ENCODE measurements around the gene ANTXR2.
"Not testable (repeated sequence)": the region's sequence is repeated elsewhere in the genome, so short reads cannot be mapped to it uniquely, and the experiment has no call there.

The ANTXR2 gene

DNA sequence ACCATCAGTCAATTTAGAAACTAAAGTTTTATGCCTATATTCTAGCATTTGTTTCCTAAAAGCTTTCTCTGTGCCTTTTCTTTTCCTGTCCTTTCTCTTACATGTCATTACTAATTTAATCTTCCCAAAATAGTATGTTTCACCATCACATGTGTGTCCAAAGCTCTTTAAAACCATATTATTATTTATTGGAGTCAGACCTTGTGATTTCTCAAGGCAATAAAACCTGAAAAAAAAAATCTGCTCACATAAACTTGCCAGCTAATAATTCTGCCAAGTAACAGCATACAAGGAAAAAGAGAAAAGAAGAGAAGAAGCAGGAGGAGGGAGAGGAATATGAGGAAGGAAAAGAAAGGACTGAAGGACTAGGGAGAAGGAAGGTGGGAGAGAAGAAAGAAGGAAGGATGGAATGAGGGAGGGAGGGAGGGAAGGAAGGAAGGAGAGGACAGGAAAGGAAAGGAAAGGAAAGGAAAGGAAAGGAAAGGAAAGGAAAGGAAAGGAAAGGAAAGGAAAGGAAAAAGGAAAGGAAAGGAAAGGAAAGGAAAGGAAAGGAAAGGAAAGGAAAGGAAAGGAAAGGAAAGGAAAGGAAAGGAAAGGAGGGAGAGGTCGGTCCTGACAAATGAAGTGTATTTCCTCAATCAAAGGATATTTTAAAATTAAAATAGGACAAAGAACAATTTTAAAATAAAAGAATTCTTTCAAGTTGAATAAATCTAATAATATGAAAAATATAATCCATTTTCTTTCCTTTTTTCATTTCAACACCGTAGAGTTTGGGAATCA is 57.4 kb downstream of the ANTXR2 start:
- no peak for DNase-seq

- no peak for DNase-seq
These were observed 58.5 kb downstream of the ANTXR2 start for GRCh38 chr4:80014531-80014930.

- DNase-seq, result no peak
These were observed 60.7 kb downstream of the ANTXR2 start for GRCh38 chr4:80012291-80012690.

GRCh38 chr4:80011636-80012236 is 61.3 kb downstream of the ANTXR2 start:
- no peak for DNase-seq

DNA sequence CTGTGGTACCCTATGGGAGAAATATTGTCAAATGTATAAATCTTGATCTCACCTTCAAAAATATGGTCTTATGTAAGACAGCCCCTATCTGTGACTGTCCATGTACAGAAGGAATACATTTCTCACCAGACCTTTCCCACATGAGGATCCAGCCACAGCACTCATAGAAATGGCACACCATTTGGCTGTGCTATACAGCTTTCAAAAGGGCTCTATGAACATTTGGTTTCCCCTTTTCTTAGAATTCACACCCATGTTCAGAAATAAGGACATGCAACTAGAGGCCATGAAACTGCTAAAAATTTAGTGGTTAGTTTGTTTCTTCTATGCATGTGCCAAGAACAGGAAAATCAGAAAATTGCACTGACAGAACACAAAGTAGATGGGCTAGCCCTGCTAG is 62.7 kb downstream of the ANTXR2 start:
- no peak for DNase-seq

GRCh38 chr4:80009806-80010205 is 63.2 kb downstream of the ANTXR2 start:
- DNase-seq, result no peak

GRCh38 chr4:80008971-80009370 is 64.1 kb downstream of the ANTXR2 start:
- DNase-seq, result no peak

GRCh38 chr4:80008351-80008750 is 64.7 kb downstream of the ANTXR2 start:
- DNase-seq, result no peak

DNA sequence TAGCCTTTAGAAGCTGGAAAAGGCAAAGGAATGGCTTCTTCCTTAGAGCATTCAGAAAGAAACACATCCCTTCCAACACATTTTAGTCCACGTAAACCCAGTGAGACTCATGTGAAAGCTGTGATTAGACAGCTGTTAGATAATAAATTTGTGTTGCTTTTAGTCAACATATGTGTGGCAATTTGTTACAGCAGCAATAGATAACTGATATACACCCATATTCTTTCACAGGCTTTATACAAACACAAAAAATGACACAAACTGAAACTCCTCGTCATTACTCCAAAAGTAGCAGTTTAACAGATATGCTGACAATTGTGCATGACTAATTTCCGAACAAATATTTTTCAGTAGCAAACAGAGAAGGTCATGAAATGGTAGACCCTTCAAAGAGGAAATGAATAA is 65.3 kb downstream of the ANTXR2 start:
- no peak for DNase-seq

DNA sequence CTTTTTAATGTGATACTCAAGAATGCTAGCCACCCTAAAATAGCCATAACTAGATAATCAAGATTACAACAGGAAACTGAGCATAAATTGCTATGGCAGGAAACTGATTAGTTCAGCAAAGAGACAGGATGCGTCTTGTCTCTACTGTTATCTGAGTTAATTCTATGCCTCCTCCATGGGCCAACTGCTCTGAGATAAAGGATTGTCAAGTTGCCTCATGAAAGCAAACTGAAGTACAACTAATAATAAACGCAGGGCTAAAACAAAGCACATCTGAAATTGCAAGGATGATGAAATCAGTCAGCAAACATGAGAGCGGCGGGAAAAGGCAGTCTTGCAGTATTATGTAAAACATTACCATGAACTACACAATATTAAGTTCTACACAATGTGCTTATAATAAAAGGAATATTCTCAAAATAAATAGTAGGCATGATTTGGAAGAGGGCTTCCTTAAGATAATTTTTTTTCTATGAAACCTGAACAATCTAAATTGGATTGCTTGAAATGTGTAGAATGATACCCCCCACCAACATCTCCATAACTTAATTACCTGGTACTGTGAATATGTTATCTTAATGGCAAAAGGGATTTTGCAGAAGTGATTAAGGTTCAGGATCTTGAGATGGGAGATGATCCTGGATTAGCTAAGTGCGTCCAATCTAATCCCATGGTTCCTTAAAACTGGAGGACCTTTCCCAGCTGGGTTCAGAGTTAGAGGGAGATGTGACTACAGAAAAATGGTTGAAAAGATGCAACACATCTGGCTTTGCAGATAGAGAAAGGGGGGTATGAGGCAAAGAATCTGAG is 65.9 kb downstream of the ANTXR2 start:
- no peak for DNase-seq

GRCh38 chr4:80005863-80006262 is 67.2 kb downstream of the ANTXR2 start:
- no peak for DNase-seq

GRCh38 chr4:80004319-80004718 is 68.7 kb downstream of the ANTXR2 start:
- DNase-seq, result no peak

DNA sequence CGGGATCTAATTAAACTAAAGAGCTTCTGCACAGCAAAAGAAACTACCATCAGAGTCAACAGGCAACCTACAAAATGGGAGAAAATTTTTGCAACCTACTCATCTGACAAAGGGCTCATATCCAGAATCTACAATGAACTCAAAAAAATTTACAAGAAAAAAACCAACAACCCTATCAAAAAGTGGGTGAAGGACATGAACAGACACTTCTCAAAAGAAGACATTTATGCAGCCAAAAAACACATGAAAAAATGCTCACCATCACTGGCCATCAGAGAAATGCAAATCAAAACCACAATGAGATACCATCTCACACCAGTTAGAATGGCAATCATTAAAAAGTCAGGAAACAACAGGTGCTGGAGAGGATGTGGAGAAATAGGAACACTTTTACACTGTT is 70.5 kb downstream of the ANTXR2 start:
- DNase-seq, result not testable (repeated sequence)

DNA sequence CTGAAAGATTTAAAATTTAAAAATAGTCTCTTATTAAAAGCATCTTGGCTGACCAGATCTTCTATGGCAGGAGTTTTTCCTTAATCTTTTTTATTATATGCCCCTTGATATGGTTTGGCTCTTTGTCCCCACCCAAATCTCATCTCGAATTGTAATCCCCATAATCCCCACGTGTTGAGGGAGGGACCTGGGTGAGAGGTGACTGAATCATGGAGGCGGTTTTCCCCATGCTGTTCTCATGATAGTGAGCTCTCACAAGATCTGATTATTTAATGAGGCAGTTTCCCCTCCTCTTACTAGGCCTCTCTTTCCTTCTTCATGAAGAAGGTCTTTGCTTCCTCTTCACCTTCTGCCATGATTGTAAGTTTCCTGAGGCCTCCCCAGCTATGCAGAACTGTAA is 74.0 kb downstream of the ANTXR2 start:
- DNase-seq, result not testable (repeated sequence)

DNA sequence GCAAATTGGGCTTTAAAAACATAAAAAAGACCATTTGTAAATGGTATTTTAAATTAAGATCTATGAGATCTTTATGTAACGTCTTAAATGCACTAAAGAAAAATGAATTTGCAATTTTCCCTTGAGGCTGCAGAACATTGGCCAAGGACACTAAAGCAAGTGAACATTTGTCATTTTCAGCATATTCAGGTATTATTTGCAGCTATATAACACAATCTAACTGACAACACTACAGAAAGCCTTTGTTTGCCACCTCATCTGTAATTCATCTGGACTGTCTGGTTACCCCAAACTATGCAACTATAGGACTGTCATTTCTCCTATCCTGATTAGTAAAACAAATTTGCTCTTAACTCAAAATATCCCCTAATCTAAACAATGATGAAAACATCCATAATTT is 74.8 kb downstream of the ANTXR2 start:
- no peak for DNase-seq

DNA sequence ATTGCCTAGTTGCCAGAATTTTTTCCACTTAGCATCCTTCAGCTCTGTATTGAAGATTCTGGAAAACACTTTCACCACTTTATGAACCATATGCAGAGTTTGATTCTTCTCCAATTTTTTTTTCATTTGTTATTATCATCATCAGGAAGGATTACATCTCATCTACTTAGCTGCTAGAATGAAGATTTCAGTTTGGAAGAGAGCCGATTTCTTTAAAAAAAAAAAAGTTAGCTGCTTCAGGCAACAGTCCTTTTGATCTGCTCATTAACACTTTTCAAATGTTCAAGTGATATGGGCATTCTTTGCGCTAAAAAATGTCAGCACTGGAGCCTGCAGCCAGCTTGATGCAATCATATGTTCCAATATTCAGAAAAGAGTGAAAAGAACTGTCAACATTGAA is 76.2 kb downstream of the ANTXR2 start:
- no peak for DNase-seq

GRCh38 chr4:79993476-79993875 is 79.6 kb downstream of the ANTXR2 start:
- DNase-seq, result no peak

GRCh38 chr4:79991601-79992000 is 81.4 kb downstream of the ANTXR2 start:
- no peak for DNase-seq

DNA sequence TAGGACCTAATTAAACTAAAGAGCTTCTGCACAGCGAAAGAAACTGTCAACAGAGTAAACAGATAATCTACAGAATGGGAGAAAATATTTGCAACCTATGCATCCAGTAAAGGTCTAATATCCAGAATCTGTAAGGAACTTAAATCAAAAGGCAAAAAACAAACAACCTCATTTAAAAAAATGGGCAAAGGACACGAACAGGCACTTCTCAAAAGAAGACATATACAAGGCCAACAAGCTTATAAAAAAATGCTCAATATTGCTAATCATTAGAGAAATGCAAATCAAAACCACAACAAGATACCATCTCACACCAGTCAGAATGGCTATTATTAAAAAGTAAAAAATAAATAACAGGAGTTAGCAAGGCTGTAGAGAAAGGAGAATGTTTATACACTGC is 81.9 kb downstream of the ANTXR2 start:
- not testable (repeated sequence) for DNase-seq

GRCh38 chr4:79987401-79987800 is 85.6 kb downstream of the ANTXR2 start:
- no peak for DNase-seq

DNA sequence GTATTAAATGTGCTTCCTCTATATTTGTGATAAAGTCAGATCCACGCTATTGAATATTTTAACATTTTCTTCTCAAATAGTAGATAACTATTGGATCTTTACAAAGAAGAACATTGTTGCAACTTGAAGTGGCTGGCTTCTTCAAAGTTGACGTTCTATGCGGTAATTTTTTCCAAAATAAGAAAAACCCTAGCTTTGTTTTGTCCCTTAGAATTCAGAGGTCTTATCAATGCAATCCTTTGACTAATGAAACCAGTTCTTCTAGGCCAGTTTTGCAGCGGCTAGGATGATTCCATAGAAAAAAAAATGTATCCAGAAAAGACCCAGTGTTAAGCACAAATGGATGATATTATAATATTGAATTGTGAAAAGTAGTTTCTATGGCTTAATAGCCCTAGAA is 89.6 kb downstream of the ANTXR2 start:
- DNase-seq, result no peak

DNA sequence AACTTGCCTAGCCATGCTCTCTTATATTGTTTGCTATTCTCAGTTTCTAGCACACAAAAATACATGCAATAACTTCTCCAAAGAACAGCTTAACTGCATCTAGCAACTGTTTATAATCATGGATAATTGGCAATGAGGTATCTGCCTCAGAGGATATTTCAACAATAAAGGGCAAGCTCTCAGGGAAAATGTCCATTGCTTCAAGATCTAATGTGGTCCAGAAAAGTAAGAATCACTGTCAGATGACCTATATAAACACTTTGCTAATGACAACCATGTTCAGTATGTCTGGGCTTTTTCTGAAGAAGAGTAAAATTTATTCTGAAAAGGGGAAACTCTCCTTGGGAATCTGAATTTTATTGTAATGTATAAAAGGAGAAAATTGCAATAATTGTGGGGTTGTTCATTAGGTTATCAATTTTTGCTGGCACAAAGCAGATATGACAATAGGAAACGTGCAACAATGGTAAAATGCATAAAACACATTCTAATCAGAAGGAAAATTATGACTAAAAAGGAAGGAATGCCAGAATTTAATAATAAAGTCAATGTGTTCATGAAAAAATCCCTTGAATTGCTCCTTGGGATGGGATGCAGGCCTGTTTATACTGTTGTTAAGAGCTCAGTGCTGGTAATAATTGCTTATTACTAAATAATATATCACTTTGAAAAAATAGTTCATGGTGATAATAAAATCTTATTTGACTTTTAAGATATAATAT is 90.3 kb downstream of the ANTXR2 start:
- DNase-seq, result no peak

DNA sequence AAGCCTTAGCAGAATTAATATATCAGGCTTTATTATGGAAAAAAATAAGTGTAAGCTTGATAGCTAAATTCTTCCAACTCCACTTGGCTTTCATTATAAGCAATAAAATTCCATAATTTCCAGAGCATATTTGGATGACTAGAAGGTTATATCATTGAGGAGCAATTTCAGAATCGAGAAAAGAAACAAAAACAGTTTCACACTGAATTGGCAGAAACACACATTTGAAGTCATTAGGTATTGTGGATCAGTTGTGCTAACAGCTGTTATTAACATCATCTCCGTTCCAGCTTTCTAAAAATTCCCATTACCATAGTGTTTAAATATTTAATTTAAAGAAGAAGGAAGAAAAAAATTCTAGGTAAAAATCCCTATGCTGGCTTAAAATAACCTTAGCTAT is 92.6 kb downstream of the ANTXR2 start:
- DNase-seq, result no peak
